Measurements from ENCODE around the gene RPL13A.

DNA sequence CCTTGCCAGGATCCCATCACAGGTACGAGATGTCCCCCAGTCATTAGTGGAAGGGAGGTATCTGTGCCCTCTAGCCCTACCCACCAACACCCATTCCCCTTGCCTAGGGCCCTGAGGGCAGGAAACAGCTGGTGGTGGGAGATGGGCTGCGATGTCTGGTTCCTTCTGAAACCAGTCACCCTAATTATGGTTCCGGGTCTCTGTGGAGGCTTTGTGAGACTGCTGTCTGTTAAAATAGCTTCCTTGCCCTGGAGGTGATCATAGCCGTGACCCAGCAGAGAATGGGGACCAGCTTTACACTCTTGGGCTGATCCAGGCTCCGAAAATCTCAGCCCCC is 28.9 kb upstream of the RPL13A start:
- TF ChIP-seq POLR2AphosphoS5 (IDR thresholded peaks at IDR 0.05): no peak
- TF ChIP-seq, protein P1, sequence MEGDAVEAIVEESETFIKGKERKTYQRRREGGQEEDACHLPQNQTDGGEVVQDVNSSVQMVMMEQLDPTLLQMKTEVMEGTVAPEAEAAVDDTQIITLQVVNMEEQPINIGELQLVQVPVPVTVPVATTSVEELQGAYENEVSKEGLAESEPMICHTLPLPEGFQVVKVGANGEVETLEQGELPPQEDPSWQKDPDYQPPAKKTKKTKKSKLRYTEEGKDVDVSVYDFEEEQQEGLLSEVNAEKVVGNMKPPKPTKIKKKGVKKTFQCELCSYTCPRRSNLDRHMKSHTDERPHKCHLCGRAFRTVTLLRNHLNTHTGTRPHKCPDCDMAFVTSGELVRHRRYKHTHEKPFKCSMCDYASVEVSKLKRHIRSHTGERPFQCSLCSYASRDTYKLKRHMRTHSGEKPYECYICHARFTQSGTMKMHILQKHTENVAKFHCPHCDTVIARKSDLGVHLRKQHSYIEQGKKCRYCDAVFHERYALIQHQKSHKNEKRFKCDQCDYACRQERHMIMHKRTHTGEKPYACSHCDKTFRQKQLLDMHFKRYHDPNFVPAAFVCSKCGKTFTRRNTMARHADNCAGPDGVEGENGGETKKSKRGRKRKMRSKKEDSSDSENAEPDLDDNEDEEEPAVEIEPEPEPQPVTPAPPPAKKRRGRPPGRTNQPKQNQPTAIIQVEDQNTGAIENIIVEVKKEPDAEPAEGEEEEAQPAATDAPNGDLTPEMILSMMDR (IDR thresholded peaks at IDR 0.05): no peak

Measured in prostate gland (tissue), 2 donors.